Activated CD8-positive, alpha-beta T cell treated with anti-CD3 and anti-CD28 coated beads for 36 hours (primary cell): ENCODE results near the gene IGFL2. TPM values are rescaled to one million over a fixed set of nuclear protein-coding genes. Genes with fewer than 3 reads are reported as not detected.

Experiments
- ATAC-seq: fragments of 200-7000 bp; cut with Tn5 transposase; one replicate; pipeline ENCODE4 v1.10.0; 2021; ENCODE audit warnings: mild to moderate bottlenecking, moderate library complexity
- CTCF ChIA-PET: fragments of 350-600 bp; sonication (Branson Sonifier 250); formaldehyde crosslinking; loops from one replicate; lab custom pipeline; 2021; ENCODE audit warnings: antibody characterized with exemption; lab: Charles Lee
- POLR2A ChIA-PET: fragments of 350-600 bp; sonication (Branson Sonifier 250); formaldehyde crosslinking; loops from one replicate; lab custom pipeline; 2021; ENCODE audit warnings: antibody characterized with exemption; lab: Charles Lee
- DNase-seq: peaks from one replicate; pipeline ENCODE4 v3.0.0-alpha.2; 2020
- H3K27ac Mint-ChIP-seq: one replicate; pipeline ENCODE4 v1.8.0; 2021; ENCODE audit warnings: mild to moderate bottlenecking, mixed read lengths
- H3K27me3 Mint-ChIP-seq: one replicate; pipeline ENCODE4 v1.8.0; 2021; ENCODE audit warnings: mixed read lengths
- H3K36me3 Mint-ChIP-seq: one replicate; pipeline ENCODE4 v1.8.0; 2021; ENCODE audit warnings: low read depth, mixed read lengths
- H3K4me1 Mint-ChIP-seq: one replicate; pipeline ENCODE4 v1.8.0; 2021; ENCODE audit warnings: low read depth, mixed read lengths
- H3K4me3 Mint-ChIP-seq: one replicate; pipeline ENCODE4 v1.8.0; 2021; ENCODE audit warnings: mild to moderate bottlenecking, moderate library complexity, mixed read lengths
- H3K9me3 Mint-ChIP-seq: one replicate; pipeline ENCODE4 v1.8.0; 2021; ENCODE audit warnings: mixed read lengths
- intact Hi-C: fragments of 100-400 bp; cut with micrococcal nuclease; formaldehyde crosslinking; loops from one replicate; pipeline ENCODE4 v1.10.0; 2022
- total RNA-seq, 2 experiments: library from RNA; stranded (reverse); gene quantifications; one replicate each; pipeline ENCODE4 v1.2.3, GENCODE V29; 2021
- TF ChIP-seq, protein P1 (sequence below): fragments of 200-600 bp; IDR thresholded peaks from one replicate; pipeline ENCODE4 v1.8.0; 2022; ENCODE audit warnings: antibody characterized with exemption, mild to moderate bottlenecking

Gene IGFL2
- total RNA-seq, 2 experiments from 2014 or later = not detected

- intact Hi-C loops = no loop called here
- no peaks in the 10 kb centered on the region for H3K4me1 Mint-ChIP-seq
- ChIA-PET CTCF (no interaction called here), POLR2A (no interaction called here)
- DNase-seq (no peak), ATAC-seq (no peak)
- H3K27ac Mint-ChIP-seq = no peak overlapping the region
- no peaks in the 10 kb centered on the region for H3K9me3 Mint-ChIP-seq
- TF ChIP-seq, protein P1, sequence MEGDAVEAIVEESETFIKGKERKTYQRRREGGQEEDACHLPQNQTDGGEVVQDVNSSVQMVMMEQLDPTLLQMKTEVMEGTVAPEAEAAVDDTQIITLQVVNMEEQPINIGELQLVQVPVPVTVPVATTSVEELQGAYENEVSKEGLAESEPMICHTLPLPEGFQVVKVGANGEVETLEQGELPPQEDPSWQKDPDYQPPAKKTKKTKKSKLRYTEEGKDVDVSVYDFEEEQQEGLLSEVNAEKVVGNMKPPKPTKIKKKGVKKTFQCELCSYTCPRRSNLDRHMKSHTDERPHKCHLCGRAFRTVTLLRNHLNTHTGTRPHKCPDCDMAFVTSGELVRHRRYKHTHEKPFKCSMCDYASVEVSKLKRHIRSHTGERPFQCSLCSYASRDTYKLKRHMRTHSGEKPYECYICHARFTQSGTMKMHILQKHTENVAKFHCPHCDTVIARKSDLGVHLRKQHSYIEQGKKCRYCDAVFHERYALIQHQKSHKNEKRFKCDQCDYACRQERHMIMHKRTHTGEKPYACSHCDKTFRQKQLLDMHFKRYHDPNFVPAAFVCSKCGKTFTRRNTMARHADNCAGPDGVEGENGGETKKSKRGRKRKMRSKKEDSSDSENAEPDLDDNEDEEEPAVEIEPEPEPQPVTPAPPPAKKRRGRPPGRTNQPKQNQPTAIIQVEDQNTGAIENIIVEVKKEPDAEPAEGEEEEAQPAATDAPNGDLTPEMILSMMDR = no peak
- H3K4me3 Mint-ChIP-seq = no peak overlapping the region
- peaks cover 16% of the 10 kb centered on the region for H3K27me3 Mint-ChIP-seq
- no peaks in the 10 kb centered on the region for H3K36me3 Mint-ChIP-seq
Measured at GRCh38 chr19:46202872-46203860, 55.1 kb downstream of the IGFL2 start.

GRCh38 chr19:46204008-46204407, 56.0 kb downstream of the IGFL2 start:
- H3K27me3 Mint-ChIP-seq = peaks cover 19% of the 10 kb centered on the region
- H3K4me3 Mint-ChIP-seq = no peak overlapping the region
- intact Hi-C loops = no loop called here
- ChIA-PET CTCF (no interaction called here), POLR2A (no interaction called here)
- peaks cover 2% of the 10 kb centered on the region for H3K4me1 Mint-ChIP-seq
- no peaks in the 10 kb centered on the region for H3K9me3 Mint-ChIP-seq
- ATAC-seq (no peak), DNase-seq (no peak)
- no peak overlapping the region for H3K27ac Mint-ChIP-seq
- TF ChIP-seq, protein P1 = no peak
- H3K36me3 Mint-ChIP-seq = no peaks in the 10 kb centered on the region

DNA sequence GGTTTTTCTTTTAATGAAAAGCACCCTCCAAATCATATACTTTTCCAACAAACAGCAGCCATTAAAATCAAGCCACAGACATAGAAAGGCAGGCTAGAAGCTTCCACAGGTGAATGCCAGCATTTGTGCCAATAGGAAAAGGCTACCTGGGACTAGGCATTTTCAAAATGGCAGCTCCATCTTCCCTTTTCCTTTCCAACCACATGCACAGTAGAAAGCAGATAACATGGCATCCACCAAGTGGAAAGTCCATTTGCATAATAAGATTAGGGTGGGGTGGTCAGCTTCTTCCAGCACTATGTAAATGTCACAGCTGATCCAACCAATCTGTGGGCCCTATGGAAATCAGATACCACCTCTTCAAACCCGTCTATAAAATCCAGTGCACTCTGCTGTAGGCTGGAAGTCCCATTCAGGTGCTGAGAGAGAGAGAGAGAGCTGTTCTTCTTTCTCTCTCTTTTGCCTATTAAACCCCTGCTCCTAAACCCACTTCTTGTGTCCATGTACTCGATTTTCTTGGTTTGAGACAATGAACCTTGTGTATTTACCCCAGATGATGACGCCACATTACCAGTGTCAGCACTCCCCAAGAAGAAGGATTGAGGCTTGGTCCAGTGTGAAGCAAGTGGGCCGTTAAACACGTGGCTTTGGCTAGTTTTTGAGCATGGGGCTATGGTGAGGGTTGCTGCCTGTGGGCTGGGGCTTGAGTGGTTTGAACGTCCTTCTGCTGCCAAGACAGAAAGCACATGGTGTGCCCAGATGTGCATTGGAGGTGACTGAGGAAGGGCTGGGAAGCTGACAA, 57.3 kb downstream of the IGFL2 start:
- ATAC-seq (no peak), DNase-seq (no peak)
- Mint-ChIP-seq H3K36me3 (no peaks in the 10 kb centered on the region), H3K4me1 (peaks cover 4% of the 10 kb centered on the region), H3K9me3 (no peaks in the 10 kb centered on the region), H3K27me3 (peaks cover 24% of the 10 kb centered on the region), H3K27ac (no peak overlapping the region), H3K4me3 (no peak overlapping the region)
- ChIA-PET CTCF (interaction anchor here (0.9 to 1.8 kb wide), 2 partner anchors 60 to 124 kb away, joined by 3 to 6 read pairs; no protein-coding TSS in a partner anchor), POLR2A (no interaction called here)
- TF ChIP-seq, protein P1 = no peak
- intact Hi-C loops = no loop called here

DNA sequence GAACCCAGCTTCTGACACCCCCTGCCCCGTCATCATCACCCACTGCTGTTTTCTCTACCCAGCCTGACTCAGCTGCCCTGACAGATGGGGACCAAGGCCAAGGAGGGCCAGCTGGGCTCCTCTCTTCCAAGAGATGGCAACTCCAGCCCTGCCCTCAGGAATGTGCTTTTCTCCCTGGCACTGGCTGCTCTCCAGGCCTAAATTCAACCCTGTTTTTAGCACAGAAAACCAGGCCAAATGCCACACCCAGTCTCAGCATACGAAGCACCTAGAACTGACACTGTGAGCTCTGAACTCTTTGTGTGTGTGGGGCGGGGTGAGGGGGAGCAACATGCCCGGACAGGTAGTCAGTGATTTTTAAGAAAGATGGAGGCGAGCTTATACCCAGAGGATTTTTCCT, 58.1 kb downstream of the IGFL2 start:
- Mint-ChIP-seq H3K27ac (no peak overlapping the region), H3K27me3 (peaks cover 21% of the 10 kb centered on the region), H3K36me3 (no peaks in the 10 kb centered on the region), H3K4me1 (peaks cover 4% of the 10 kb centered on the region), H3K9me3 (no peaks in the 10 kb centered on the region), H3K4me3 (no peak overlapping the region)
- CTCF ChIA-PET = interaction anchor here (0.9 to 1.8 kb wide), 2 partner anchors 59 to 125 kb away, joined by 3 to 6 read pairs; no protein-coding TSS in a partner anchor
- POLR2A ChIA-PET = no interaction called here
- TF ChIP-seq, protein P1 = no peak
- ATAC-seq = no peak
- DNase-seq = no peak
- intact Hi-C loops = no loop called here
